Suppressor macrophage (primary cell): ENCODE data around the gene LAMA1.
"Not testable (repeated sequence)": the region's sequence is repeated elsewhere in the genome, so short reads cannot be mapped to it uniquely, and the experiment has no call there.

Source experiments
- DNase-seq, 4 experiments: peaks; one replicate each; pipeline ENCODE4 v3.0.0-alpha.2; 2020 to 2022

LAMA1 gene

DNA sequence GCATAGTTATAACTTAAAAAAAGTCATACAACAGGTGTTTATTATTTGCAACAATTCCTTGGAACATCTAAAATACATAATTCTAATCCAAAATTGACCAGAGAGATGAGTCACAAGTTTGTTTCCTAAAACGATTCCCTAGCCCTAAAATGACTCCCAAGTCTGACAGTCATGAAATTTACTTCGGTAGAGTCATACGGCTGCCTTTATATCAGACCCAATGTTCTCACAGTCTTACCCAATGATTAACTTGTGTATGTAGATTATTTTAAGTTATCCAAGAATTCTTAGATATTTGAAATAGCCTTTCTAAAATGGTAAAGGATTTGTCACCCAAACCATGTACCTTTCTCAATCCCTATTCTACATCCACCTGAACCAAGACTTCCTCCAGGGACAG is 174.9 kb downstream of the LAMA1 start:
- no peak for DNase-seq

DNA sequence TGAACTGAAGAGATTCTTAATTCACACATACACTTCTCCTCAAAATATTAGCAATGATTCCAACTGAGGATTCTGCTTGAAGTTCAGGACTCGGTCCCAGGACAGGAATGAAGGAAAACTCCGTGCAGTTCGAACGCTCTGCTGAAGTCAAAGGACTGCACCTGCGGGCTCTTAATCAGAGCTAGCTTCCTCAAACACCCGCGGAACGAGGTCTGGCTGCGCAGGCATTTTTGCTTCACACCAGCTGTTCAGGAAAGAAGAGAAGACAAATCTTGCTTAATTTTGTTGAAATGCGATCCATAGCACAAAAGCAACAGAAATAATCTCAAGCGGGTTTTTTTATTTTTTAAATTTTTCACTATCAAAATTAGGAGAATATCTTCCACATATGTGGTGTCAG is 175.6 kb downstream of the LAMA1 start:
- no peak for DNase-seq

DNA sequence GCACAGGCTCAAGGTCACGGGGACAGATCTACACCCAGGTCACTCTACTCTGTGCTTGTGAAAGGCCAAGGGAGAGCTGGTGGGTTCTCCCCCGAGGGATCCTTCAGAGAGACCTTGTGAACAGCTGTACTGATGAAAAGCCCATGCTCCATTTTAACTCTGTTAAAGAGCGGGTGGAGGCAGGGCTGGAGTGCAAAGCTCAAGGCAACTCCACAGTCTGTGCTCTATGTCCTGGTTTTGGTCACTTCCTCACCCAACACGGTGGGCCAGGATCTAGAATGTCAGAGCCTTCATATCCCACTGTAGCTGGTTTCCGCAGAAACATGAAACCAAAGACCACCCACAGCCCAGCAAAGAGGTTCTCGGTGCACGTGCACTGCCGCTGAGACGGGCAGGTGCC is 177.1 kb downstream of the LAMA1 start:
- no peak for DNase-seq

DNA sequence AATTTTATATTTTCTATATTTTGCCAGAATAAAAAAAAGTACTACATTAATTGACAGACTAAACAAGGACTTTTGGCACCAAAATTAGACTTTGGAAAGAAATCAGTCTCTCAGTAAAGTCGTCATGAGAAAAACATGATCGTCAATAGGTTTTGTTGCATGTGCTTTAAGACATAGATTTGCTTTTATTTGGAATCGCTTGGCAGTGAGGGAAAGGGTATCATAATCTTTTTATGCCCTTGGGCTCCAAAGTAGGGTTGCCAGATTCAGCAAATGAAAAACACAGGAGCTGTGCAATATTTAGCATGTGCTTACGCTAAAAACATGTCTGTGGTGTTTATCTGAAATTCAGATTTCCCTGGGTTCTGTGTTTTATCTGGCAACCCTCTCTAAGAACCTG is 177.6 kb downstream of the LAMA1 start:
- no peak for DNase-seq

DNA sequence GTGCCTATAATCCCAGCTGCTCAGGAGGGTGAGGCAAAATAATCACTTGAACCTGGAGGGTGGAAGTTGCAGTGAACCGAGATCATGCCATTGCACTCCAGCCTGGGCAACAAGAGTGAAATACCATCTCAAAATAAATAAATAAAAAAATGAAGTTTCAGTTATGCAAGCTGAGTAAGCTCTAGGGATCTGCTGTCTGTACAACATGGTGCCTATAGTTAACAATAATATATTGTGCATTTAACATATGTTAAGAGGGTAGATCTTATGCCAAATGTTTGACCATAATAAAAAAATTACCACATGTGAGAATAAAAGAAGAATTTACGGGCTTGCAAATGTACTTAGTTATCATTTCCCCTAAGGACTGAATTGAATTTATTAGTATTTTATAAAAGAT is 179.2 kb downstream of the LAMA1 start:
- not testable (repeated sequence) for DNase-seq

DNA sequence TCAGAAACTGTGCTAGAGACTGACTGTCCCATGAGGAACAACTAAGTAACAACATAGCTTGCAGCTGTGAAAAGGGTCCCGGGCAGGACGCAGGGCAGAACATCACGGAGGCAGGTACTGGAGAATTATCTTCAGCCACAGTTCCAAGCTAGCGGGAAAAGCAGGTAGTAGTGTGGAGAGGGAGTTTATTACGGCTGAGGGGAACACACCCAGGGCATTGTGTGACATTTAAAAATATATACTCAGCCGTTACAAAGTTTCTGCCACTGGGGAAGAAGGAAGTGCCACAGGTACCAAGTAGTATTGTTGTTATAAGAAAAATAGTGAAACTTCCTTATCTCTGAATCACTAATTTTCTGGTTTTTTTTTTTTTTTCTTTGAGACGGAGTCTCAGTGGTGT is 179.6 kb downstream of the LAMA1 start:
- no peak for DNase-seq

DNA sequence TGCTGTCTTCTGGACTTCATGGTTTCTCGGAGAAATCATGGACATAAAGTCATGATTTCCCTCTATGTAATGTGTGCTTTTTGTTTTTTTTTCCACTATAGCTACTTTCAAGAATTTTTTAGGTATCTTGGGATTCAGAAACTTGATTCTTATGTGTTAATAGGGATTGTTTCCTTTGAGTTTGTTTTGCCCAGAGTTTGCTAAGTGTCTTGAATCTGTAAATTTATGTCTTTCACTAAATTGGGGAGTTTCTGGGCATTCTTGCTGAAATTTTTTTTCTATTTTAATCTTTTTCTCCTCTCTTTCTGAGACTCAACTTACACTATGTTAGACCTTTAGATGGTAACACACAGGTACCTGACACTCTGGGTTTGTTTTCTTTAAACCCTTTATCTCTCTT is 182.7 kb downstream of the LAMA1 start:
- no peak for DNase-seq

DNA sequence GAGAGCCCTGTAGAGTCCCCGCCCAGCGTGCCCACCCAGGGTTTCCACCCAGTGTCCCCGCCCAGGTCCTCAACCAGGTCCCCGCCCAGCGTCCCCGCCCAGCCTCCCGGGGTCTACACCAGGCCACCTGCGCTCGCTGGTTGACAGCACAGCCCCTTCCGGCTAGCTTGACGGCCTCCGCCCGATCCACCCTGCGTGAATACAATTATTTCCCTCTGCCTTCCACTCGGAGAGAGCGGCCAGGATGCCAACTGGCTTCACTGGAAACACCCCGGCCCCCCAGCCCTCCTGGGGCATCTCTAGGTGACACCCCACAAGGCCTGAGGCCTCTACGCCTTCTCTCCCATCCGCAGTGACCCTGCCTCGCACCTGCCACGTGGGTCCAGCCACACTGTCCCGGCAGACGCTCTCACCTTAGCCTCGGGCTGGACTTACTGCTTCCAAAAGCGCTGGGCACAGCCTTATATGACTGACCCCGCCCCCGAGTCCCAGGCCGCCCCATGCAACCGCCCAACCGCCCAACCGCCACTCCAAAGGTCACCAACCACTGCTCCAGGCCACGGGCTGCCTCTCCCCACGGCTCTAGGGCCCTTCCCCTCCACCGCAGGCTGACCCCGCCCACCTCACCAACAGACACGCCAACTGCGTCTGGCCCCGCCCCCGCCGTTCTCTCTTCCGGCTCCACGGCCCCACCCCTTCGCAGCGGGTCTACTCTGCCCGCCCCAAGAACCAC is 188.1 kb downstream of the LAMA1 start:
- DNase-seq, result no peak

DNA sequence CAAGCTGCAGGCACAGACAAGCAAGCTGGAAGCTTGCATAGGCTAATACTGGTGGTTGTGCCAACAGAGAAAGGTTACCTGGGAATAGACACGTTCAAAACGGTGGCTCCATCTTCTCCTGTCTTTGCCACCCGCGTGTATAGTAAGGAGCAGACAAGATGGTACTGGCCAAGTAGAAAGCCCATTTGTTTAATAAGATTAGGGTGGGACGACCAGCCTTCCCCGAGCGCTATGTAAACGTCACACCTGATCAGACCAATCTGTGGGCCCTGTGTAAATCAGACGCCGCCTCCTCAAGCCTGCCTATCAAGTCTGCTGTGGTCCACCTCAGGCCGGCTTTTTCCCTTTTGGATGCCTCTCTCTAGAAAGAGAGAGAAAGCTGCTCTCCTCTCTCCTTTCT is 189.2 kb downstream of the LAMA1 start:
- no peak for DNase-seq

DNA sequence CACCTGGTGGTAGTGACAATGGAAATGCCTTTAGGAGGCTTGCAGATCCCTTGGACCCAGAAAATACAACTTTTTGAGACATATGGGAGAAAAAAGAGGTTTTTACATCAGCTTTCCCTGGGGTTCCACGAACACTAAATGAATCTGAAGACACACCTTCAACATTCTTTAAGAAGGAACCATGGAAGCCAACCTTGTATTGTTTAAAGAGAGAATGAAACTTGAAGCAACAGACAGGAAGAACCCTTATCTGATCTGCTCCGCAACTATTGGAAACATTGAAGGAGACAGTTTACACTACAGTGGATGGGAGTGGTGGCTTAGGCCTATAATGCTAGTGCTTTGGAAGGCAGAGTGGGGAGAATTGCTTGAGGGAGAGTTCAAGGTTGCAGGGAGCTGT is 190.4 kb downstream of the LAMA1 start:
- DNase-seq, result no peak

DNA sequence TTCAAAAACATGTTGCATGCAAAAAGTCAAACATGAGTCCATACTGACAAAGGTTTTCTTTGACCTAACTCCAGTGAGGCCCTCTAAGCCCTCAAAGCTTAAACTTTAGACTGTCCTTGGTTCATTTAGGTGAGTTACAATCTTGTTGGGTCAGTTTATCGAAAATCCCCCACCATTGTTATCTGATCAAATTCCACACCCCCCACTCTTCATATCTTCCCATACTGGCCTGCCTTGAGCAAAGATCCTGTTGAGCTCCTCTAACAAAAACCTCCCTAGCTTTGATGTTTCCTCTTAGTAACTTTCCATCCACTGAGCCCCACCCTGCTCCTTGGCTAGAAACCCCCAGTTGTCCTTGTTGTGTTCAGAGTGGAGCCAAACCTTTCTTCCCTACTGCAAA is 194.4 kb downstream of the LAMA1 start:
- no peak for DNase-seq

DNA sequence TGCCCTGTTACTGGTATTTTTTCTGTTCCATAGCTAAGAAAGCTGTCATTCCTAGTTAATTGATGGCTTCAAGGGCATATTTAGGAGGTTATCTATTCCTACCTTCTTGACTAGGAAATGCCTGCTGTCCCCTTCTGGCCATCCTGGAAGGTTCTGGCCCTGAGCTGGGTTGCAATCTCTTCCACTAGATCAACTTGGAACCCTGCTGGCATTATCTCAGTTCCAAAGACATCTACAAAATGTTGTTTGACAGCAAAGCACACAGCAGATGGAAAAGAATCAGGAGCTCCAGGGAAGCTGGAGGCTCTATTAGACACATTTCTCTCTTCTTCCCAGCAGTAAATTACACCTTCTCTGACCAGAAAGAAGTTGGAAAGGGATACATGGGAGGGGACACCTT is 196.0 kb downstream of the LAMA1 start:
- DNase-seq, result no peak

DNA sequence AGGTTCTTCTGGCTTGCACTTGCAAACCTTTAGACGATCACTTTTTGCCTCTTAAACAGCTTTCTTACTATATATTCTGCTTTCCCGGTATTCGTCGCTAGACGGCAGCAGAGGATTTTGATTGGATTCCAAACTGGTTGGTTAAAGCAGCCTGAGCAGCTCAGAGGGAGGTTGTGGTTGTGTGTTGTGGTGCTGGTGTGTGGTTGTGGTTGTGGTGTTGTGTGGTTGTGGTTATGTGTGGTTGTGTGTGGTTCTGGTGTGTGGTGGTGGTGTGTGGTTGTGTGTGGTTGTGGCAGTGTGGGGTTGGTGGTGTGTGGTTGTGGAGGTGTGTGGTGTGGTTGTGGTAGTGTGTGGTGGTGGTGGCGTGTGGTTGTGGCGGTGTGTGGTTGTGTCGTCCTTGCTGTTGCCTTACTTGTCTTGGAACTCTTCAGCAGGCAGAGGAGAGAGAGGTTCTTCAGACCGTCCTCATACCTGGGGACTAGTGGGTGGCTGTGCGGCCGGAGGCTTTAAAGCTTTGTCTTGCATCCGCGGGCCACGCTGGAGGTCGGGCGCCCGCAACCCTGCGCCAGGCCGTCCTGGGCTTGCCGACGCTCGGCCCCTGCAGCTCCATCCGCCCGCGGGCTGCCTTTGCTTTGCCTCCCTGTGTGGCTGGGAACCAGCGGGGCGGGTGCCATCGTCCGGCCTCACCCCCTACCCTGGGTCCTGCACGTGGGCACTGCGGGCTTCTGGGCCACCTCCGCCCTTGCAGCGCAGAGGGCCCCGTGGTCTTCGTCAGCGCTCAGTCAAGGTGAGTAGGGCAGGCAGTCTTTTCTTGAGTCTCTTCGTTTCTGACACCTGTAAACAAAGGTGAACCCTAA is 197.3 kb downstream of the LAMA1 start:
- peak; percentile 55 to 71 (median 68) for DNase-seq

DNA sequence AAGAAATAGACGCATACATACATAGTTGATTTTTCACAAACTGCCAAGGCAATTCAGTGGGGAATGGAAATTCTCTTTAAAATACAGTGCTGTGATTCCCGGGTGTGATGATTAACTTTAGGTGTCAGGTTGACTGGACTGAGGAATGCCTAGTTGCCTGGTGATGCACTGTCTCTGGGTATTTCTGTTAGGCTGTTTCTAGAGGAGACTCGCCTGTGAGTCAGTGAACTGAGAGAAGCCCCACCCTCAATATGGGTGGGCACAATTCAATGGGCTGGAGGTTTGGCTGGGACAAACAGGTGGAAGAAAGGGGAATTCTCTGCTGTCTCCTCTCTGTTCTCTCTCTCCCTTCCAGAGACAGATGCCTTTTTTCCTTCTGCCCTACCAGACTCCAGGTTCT is 200.5 kb downstream of the LAMA1 start:
- DNase-seq, result no peak

DNA sequence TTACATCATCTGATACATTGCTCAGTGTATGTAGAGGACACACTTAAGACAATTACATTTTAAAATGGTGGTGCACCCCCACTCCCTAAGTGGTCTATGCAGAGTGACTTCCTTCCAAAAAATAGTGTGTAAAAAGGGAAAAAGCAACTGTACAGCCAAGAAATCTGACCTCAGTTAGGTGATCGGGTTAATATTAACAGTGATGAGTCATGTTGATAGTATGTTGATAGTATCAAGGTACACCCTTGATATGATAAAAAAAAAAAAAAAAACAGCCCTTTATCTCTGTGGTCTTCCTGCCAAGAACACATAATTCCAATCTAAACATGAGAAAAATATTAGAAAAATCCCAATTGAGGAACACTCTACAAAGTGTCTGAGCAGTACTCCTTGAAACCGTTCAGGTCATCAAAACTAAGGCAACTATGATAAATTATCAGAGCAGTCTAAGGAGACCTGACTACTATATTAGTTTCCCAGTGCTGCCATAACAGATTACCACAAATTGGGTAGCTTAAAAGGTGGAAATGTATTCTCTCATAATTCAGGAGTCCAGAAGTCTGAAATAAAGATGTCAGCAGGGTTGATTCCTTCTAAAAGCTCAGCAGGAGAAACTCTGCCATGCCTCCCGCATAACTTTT is 216.2 kb downstream of the LAMA1 start:
- DNase-seq, result no peak

DNA sequence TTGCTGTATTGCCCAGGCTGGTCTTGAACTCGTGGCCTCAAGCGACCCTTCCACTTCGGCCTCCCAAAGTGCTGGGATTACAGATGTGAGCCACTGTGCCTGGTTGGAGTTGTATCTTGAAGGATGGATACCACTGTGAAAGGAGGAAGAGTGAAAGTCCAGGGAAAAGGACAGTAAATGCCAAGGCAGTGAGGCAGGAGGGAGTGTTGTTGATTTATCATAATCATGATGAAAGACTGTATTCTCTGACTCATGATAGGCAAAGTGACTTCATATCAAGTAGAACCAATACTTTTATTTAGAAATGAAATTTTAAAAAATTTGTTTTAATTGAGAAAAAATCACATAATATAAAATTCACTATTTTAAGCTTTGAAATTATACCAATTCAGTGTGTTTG is 225.8 kb downstream of the LAMA1 start:
- DNase-seq, result no peak
